ENCODE measurements around the gene PLEKHA6.

DNA sequence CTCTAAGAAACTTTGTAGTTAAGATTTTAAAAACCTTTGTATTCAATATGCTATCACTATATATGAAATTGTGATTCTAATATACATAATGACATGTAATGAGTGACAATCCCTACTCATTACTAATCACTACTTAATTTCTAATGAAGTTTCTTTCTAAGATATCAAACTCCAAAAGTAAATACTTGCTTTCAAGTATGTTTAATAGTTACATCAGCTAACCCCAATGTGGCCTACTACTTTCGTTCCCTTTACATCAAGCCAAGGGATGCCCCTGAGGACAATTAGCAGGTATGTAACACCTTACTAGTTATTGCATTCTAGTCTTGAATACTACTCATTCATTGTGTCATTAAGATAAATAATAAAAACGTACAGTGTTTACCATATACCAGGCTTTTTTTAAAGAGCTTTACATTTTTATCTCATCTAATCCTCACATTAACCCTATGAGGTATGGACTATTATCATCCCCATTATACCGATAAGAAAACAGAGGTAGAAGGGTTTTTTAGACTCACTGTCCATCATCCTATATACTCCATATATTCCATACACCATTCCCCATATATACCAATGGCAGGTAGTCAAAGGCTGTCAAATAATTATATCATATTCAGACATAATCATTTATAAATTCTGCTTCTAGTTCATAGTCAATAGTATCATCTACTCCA is 47.7 kb upstream of the PLEKHA6 start:
- TF ChIP-seq, protein P1, sequence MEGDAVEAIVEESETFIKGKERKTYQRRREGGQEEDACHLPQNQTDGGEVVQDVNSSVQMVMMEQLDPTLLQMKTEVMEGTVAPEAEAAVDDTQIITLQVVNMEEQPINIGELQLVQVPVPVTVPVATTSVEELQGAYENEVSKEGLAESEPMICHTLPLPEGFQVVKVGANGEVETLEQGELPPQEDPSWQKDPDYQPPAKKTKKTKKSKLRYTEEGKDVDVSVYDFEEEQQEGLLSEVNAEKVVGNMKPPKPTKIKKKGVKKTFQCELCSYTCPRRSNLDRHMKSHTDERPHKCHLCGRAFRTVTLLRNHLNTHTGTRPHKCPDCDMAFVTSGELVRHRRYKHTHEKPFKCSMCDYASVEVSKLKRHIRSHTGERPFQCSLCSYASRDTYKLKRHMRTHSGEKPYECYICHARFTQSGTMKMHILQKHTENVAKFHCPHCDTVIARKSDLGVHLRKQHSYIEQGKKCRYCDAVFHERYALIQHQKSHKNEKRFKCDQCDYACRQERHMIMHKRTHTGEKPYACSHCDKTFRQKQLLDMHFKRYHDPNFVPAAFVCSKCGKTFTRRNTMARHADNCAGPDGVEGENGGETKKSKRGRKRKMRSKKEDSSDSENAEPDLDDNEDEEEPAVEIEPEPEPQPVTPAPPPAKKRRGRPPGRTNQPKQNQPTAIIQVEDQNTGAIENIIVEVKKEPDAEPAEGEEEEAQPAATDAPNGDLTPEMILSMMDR (IDR thresholded peaks at IDR 0.05 in 8 of 11, conservative IDR thresholded peaks at IDR 0.05 in 3 of 11), result no peak
- no peak for TF ChIP-seq POLR2A (IDR thresholded peaks at IDR 0.05)
- TF ChIP-seq POLR2AphosphoS5 (IDR thresholded peaks at IDR 0.05), result no peak
